ENCODE data around the gene MRGPRF. TPM values are rescaled to one million over a fixed set of nuclear protein-coding genes. Genes with fewer than 3 reads are reported as not detected.
"Not testable (repeated sequence)": the region's sequence is repeated elsewhere in the genome, so short reads cannot be mapped to it uniquely, and the experiment has no call there.

Gene MRGPRF
- total RNA-seq, 1 donor from 2014 or later = 0.17 TPM

- DNase-seq = no peak
These were observed 10.3 kb downstream of the MRGPRF start for GRCh38 chr11:69002570-69003231.

GRCh38 chr11:69002110-69002569 lies 10.9 kb downstream of the MRGPRF start:
- no peak for DNase-seq

GRCh38 chr11:69001243-69002081 lies 11.6 kb downstream of the MRGPRF start:
- DNase-seq = no peak

GRCh38 chr11:69000831-69001242 lies 12.2 kb downstream of the MRGPRF start:
- peak; percentile 91 for DNase-seq

GRCh38 chr11:69000391-69000790 lies 12.7 kb downstream of the MRGPRF start:
- DNase-seq = no peak

- not testable (repeated sequence) for DNase-seq
These were observed 13.2 kb downstream of the MRGPRF start for GRCh38 chr11:68999748-69000355.

GRCh38 chr11:68999093-68999747 lies 13.8 kb downstream of the MRGPRF start:
- no peak for DNase-seq

GRCh38 chr11:68998390-68998911 lies 14.6 kb downstream of the MRGPRF start:
- peak; percentile 61 for DNase-seq

- no peak for DNase-seq
These were observed 15.1 kb downstream of the MRGPRF start for GRCh38 chr11:68997995-68998348.

- no peak for DNase-seq
These were observed 15.7 kb downstream of the MRGPRF start for GRCh38 chr11:68997124-68997994.

- no peak for DNase-seq
These were observed 16.5 kb downstream of the MRGPRF start for GRCh38 chr11:68996376-68997123.

- DNase-seq = no peak
These were observed 18.2 kb downstream of the MRGPRF start for GRCh38 chr11:68994894-68995285.

- no peak for DNase-seq
These were observed 18.7 kb downstream of the MRGPRF start for GRCh38 chr11:68994161-68994893.

GRCh38 chr11:68993546-68993945 lies 19.5 kb downstream of the MRGPRF start:
- no peak for DNase-seq

GRCh38 chr11:68992743-68993255 lies 20.2 kb downstream of the MRGPRF start:
- DNase-seq = no peak

- DNase-seq = no peak
These were observed 21.9 kb downstream of the MRGPRF start for GRCh38 chr11:68990995-68991780.

- no peak for DNase-seq
These were observed 23.0 kb downstream of the MRGPRF start for GRCh38 chr11:68989936-68990606.

- DNase-seq = no peak
These were observed 24.6 kb downstream of the MRGPRF start for GRCh38 chr11:68988491-68988890.

- no peak for DNase-seq
These were observed 25.8 kb downstream of the MRGPRF start for GRCh38 chr11:68987211-68987610.
